LNCaP clone FGC (cell line): ENCODE data around the gene KANSL1L.

Source experiments
- DNase-seq: peaks from one replicate; pipeline ENCODE4 v3.0.0-alpha.2; 2011; ENCODE audit warnings: low read depth
- H3K4me3 ChIP-seq: 2 replicates; pipeline ENCODE4 v1.5.1; 2011; ENCODE audit warnings: mild to moderate bottlenecking, low read depth, low read length, control low read depth
- CTCF ChIP-seq: IDR thresholded peaks from 2 replicates; pipeline ENCODE4 v1.5.1; 2012; ENCODE audit warnings: mild to moderate bottlenecking; ENCODE audit not compliant: control insufficient read depth, insufficient read depth; ENCODE audit errors: extremely low read depth

Gene KANSL1L

GRCh38 chr2:209973328-209973727 is 197.9 kb downstream of the KANSL1L start:
- no peak for DNase-seq
- no peak for TF ChIP-seq CTCF
- H3K4me3 ChIP-seq, result no peak overlapping the region
